AG04449 (cell line): ENCODE measurements around the gene C2CD4C.

Source experiments
- CTCF ChIA-PET: fragments of 350-600 bp; formaldehyde crosslinking; extraction: SDS; loops from one replicate; lab custom pipeline; 2021; ENCODE audit warnings: antibody characterized with exemption; lab: Yijun Ruan, JAX
- POLR2A ChIA-PET: fragments of 400-600, 350-600 bp; formaldehyde crosslinking; extraction: SDS; loops from one replicate; lab custom pipeline; 2020; ENCODE audit warnings: antibody characterized with exemption, inconsistent platforms; lab: Yijun Ruan, JAX
- DNase-seq: peaks from one replicate; pipeline ENCODE4 v3.0.0-alpha.2; 2010; ENCODE audit warnings: low read depth, low spot score
- H3K4me3 ChIP-seq: 2 replicates; pipeline ENCODE4 v1.5.1; 2011; ENCODE audit warnings: low read depth, mild to moderate bottlenecking, control low read depth, low read length
- CTCF ChIP-seq: IDR thresholded peaks from one replicate; pipeline ENCODE4 v1.5.1; 2011; ENCODE audit warnings: mild to moderate bottlenecking, moderate library complexity, low read length, control low read depth, inconsistent platforms; ENCODE audit not compliant: insufficient read depth; ENCODE audit errors: missing control alignments

C2CD4C gene

DNA sequence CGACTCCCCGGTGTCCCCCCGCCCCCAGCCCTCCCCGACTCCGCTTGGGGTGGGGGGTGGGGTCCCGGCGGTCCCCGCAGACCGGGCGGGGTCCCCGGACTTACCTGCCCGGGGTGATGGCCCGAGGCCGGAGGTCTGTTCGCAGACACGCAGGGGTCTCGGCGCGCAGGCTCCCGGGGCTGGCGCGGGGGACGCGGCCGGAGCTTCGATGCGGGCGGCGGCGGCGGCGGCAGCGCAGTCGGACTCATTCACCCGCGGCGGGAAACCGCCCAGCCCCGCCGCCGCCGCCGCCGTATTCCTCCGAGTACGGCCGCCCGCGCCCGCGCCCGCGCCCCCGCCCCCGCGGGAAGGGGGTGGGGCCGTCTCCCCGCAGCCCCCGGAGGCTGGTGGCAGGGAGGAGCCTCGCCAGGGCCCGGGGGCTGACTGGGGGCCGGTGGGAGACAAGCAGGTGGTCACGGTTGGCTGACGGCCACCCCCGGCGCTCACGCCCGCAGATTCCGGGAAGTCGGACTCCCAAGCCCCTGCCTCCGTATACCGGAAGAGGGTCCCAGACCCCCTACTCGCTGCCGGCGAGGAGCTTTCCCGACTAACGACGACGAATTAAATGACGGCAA lies at the start of gene C2CD4C:
C2CD4C (minus strand) TSS at position 246 of the 614 bp plus-strand sequence. CDS start 786 bp downstream, outside the sequence.
- ChIA-PET CTCF (no interaction called here), POLR2A (interaction anchor here (1.4 kb wide), 1 partner anchor 80 kb away, joined by 6 read pairs; no protein-coding TSS in a partner anchor)
- H3K4me3 ChIP-seq: peak within 1 kb of the TSS; percentile 40
- no peak for TF ChIP-seq CTCF
- DNase-seq: no peak

DNA sequence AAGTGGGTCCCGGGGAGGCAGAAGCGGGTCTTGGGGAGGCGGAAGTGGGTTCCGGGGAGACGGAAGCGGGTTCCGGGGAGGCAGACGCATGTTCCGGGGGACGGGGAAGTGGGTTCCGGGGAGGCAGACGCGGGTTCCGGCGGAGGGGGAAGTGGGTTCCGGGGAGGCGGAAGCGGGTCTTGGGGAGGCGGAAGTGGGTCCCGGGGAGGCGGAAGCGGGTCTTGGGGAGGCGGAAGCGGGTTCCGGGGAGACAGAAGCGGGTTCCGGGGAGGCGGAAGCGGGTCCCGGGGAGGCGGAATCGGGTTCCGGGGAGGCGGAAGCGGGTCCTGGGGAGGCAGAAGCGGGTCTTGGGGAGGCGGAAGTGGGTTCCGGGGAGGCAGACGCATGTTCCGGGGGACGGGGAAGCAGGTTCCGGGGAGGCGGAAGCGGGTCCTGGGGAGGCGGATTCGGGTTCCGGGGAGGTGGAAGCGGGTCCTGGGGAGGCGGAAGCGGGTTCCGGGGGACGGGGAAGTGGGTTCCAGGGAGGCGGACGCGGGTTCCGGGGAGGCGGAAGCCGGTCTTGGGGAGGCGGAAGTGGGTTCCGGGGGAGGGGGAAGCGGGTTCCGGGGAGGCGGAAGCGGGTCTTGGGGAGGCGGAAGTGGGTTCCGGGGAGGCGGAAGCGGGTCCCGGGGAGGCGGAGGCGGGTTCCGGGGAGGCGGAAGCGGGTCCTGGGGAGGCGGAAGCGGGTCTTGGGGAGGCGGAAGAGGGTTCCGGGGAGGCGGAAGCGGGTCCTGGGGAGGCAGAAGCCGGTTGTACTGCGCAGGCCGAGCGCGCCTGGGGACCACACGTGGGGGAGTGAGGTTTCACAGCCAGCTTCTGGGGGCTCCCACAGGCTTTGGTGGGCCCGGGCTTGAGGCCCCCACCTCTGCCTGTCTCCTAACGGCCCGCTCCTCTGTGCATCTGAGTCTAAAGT lies 49.4 kb upstream of the C2CD4C start:
- TF ChIP-seq CTCF: no peak
- no peak for DNase-seq
- H3K4me3 ChIP-seq: no peak overlapping the region
- ChIA-PET CTCF (no interaction called here), POLR2A (no interaction called here)

DNA sequence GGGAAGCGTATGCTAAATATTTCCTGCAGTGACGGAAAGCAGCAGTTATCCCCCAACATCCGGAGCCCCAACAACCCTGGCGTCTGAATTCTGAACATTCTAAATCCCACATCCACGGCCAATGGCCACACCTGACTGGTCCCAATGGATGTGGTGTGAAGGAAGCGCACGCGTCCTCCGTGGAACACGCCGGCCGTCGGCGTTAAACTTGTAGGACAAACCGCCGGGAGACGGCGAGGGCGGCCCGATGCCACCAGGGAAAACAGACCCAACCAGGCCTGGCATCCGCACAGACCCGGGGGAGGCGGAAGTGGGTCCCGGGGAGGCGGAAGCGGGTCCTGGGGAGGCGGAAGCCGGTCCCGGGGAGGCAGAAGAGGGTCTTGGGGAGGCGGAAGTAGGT lies 48.7 kb upstream of the C2CD4C start:
- CTCF ChIA-PET: no interaction called here
- no peak overlapping the region for H3K4me3 ChIP-seq
- POLR2A ChIA-PET: no interaction called here
- no peak for DNase-seq
- TF ChIP-seq CTCF: no peak

DNA sequence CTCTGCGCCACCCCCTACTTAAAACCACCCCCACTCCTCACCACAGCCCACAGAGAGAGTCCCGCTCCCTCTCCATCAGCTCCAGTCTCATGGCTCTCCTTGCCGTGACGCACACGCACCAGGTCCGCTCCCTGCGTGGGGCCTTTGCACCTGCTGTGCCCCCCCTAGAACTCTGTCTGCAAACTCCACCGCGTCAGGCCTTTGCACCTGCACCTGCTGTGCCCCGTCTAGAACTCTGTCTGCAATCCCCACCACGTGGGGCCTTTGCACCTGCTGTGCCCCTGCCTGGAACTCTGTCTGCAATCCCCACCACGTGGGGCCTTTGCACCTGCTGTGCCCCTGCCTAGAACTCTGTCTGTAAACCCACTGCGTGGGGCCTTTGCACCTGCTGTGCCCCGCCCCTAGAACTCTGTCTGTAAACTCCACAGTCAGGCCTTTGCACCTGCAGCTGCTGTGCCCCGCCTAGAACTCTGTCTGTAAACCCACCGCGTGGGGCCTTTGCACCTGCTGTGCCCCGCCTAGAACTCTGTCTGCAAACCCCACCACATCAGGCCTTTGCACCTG lies 47.7 kb upstream of the C2CD4C start:
- ChIA-PET POLR2A (no interaction called here), CTCF (no interaction called here)
- H3K4me3 ChIP-seq: no peak overlapping the region
- DNase-seq: no peak
- TF ChIP-seq CTCF: no peak

GRCh38 chr19:455851-456546 lies 47.1 kb upstream of the C2CD4C start:
- no peak overlapping the region for H3K4me3 ChIP-seq
- ChIA-PET POLR2A (no interaction called here), CTCF (no interaction called here)
- no peak for DNase-seq
- TF ChIP-seq CTCF: no peak
